Tibial nerve (tissue), 4 donors: ENCODE measurements around the gene CCDC174.

Experiments
- CTCF ChIP-seq, 5 experiments: fragments of 200-600 bp in 3 of 5; fragments of 450-650 bp in 2 of 5; sonication (generic) in 3 of 5; IDR thresholded peaks; one replicate each; pipeline ENCODE4 v1.5.1; 2016 to 2019; ENCODE audit warnings: antibody characterized with exemption in 5 of 5, mild to moderate bottlenecking in 3 of 5, moderate library complexity in 2 of 5
- EP300 ChIP-seq, 2 donors: sonication (generic); formaldehyde crosslinking; IDR thresholded peaks; one replicate each; pipeline ENCODE4 v1.6.1; 2017; ENCODE audit warnings: antibody characterized with exemption in 2 of 2, mild to moderate bottlenecking in 1 of 2

DNA sequence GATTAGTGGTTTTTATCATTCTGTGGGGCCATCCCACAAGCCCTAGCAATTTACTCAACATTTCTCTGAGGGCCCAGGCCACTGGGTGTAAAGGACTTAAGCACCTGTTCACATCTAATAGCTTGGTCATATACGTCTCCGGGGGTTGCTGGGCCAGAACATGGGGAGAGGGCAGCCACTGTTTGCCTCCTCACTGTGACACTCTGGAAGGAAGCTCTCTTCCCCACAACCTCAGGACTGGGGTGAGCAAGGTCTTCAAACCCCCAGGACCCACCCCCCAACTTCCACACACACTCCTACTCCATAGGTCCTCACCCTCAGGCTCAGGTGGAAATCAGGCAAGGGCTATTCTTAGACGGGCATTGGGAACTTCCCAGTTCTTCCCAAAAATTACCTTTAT lies 52.2 kb downstream of the CCDC174 start:
- TF ChIP-seq CTCF (IDR thresholded peaks at IDR 0.05) (no peak), EP300 (IDR thresholded peaks at IDR 0.05) (no peak)
